SKM-1 treated with dmso at 0.1 percent for 144 hours (cell line): ENCODE results near the gene KIFC3.
"Not testable (repeated sequence)": the region's sequence is repeated elsewhere in the genome, so short reads cannot be mapped to it uniquely, and the experiment has no call there.

Source experiments
- DNase-seq: peaks from one replicate; lab custom pipeline; 2025; ENCODE audit not compliant: unreplicated experiment; lab: John Stamatoyannopoulos, UW

The KIFC3 gene

DNA sequence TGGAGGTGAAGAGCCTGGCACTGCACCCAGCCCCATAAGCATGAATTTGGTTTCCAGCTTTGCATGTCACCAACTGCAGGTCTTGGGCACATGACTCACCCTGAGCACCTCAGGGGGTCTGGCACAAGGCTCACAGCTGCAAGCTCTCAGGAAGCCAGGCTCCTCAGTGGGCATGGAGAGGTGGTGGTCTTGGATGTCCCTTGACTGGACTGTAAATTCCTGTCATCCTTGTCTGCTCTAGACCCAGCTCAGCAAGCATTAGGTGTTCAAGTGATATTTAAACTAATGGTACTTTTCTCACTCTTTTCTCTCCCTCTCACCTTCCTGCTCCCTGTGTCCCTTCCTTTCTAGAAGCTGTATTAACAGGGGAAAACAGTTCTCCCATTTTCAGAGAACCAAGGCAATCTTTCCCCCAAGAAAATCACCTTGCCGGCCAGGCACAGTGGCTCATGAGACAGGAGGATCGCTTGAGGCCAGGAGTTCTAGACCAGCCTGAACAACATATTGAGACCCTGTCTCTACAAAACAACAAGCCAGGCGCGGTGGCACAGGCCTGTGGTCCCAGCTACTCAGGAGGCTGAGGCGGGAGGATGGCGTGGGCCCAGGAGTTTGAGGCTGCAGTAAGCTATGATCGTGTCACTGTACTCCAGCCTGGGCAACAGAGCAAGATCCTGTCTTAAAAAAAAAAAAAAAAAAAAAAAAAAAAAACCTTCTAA is 5.1 kb upstream of the KIFC3 start:
- DNase-seq: no peak

DNA sequence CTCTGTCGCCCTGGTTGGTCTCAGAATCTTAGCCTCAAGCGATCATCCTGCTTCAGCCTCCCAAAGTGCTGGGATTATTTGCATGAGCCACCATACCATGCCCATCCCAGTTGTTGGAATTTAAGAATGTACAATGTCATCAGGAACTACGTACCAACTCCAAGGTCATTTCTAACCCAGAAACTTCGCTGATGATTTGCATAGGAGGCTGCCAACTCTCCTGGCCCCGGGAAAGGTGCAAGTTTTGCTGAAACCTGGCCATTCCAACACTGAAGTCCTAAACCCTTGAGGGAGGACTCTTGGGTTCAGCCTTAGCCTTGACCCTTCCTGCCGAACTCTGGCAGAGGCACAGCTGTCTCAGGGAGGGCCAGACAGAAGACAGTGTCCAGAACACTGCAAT is 2.9 kb upstream of the KIFC3 start:
- no peak for DNase-seq

DNA sequence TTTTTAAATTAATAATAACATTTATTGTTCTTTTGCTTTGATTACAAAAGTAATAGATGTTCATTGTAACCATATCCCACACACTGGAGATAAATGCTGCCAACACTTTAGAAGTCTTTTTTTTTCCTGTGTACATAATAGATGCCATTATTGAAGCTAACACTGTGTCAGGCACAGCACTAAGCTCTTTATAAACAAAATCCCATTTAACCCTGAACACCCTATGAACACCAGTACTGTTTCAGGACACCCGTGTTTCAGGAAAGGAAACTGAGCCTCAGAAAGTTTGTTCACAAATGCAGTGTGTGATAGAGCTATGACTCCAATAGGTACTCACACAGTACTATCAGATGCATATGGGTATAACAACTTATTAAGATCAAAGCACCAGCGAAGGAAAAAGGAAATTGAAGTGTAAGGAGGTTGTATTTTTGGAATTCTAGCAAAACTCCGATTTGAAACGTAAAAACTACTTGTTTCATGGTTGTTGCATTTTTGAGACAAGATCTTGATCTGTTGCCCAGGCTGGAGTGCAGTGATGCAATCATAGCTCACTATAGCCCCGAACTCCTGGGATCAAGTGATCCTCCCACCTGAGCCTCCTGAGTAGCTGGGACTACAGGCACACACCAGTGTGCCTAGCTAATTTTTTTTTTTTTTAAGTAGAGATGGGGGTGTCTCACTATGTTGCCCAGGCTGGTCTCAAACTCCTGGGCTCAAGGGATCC is 2.0 kb upstream of the KIFC3 start:
- no peak for DNase-seq

DNA sequence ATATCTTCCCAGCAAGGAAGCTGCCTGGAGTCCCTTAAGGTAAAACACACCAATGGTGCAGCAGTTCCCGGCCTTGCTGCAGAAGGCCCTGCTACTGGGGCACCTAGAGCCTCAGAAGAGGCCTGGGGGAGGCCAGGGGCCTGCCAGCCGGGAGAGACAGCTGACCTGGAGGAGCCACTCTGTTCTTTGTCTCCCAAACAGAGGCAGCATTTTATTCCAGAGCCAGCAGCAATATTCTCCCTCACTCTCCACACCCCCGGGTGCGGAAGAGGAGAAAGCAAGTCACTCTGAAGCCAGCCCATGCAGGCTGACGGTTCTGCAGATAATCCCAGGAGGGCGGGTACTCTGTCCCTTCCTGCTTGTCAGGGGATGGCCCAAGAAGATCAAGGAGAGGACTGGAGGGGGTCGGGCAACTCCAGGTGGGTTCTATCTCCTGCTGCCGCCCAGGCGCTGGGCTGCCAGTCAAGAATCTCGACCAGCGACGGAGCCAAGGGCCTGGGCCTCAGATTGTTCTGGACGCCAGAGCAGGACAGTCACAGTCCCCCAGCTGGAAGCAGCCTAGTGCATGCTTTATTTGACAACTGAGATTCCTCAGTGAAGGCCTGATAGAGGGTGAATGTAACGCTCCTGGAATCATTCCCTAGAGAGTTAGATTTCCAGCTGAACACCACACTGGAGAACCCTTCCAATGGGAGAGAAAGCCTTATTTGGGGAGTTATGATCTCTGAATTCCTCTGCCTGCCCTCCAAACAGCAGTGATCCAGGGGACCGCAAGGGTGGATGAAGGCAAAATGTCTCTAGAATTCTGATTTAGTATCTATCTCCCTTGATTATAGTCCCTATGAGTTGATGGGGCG is 1.1 kb upstream of the KIFC3 start:
- no peak for DNase-seq

DNA sequence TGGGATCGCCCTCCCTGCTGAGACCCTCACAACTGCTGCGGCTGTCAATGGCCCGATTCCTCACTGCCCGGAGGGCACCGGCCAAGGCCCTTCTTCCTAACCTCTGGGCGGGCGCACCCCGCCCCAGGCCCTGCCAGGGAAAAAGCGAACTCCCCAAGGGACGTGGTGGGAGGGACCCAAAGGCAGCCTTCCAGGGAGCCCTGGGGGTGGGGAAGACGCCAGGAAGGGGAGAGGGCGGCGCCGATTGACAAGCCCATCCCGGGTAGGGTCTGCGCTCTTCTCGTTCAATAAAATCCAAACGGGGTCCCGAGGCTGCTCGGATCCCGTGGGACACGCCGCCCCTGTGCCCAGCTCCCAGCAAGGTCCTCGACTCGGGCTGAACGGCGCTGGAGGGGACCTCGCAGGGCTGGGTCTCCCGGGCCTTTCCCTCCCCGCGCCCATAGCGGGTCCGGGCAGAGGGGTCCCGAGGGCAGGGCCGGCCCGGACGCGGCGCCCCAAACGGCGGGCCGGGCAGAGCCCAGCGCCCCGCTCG is 416 bp downstream of the KIFC3 start:
- no peak for DNase-seq

DNA sequence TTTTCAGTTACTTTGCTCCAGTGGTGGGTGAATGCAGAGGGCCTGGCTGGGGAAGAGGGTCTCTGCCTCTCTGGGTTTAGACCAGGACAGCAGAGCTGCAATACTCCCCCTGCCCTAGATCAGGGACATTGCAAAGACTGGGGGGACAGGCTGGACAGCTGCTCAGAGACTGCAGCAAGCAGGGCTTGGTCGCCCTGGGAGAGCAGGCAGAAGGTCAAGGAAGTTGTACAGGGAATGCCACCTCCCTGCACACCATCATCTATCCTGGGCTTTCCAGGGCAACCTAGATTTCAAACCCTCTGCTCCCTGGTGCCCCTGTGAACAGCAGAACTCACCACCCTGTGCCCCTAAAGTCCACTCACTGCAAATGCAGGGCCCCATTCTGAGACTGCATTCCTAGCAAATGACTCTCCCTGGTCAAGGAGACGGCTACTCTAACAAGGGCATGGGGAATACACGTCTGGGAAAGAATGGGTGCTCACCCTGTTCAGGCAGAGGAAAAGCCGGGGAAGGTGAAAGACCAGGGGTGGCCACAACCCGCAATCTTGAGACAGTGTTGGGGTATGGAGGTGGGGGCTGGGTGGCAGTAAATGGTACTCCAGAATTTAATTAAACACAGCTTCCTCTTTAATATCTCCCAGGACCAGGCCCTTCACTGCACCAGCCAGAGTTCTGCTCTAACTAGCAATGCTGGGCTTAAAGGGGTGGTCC is 1.0 kb downstream of the KIFC3 start:
- peak; percentile 51 for DNase-seq

DNA sequence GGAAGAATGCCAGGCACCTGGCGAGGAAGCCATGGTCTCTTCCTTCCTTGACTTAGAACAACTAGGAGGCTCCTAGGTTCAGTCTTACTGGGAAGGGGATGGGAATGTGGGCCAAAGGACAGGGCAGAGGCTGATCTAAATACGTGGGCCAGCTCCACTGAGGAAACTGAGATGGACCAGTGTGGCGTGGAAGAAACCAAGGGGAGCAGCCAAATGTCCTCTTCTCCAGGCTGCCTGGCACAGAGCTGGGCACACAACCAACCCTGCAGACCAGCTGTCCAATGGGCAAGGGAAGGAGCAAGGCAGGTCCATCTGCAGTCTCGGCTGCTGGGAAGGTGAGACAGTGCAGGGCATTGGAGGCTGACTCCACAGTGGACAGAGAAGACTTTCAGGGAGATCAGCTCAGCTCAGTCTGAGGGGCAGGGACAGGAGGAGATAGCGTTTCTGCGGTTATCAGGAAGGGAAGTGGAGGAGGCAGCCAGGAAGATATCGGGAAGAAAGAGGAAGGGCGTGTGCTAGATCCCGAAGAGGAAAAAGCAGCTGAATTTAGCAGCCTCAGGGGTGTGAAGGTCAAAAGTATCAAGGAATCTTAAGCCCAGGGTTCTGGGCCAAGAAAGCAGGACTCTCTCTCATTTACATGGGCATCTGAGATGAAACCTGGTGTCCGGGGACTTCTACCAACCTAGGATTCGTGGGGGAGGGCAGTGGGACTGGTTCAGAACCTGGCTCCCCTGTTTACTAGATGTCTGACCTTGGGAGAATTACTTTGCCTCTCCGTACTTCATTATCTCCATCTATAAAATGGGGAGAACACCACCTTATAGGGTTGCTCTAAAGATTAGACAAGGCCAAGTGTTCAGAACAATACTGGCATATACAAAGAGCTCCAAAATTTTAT is 1.8 kb downstream of the KIFC3 start:
- no peak for DNase-seq

DNA sequence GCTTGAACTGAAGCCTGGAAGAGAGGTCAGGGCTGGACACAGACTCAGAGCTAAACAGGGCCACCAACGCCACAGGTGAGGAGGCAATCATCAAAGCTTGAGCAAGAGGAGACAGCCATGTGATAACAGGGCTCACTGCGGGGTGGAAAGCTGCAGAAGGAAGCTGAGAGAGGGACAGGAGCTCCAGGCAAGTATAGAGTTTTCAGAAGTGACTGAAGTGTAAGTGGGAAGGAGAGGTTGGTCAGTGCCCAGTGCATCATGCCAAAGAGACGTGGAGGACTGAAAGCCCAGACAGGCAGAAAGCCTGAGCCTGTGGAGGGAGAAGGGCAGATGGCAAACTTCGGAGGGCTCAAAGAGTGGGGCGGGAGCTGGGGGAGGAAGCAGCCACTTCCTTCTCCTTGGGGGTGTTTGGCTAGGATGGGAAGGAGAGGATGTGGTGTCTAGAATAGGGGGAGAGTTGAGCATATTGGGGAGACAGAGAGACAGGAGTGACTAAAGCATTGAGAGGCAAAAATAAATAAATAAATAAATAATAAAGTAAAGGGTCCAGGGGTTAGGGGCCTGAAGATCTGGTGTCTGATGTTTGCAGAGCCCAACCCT is 2.6 kb downstream of the KIFC3 start:
- DNase-seq: no peak

DNA sequence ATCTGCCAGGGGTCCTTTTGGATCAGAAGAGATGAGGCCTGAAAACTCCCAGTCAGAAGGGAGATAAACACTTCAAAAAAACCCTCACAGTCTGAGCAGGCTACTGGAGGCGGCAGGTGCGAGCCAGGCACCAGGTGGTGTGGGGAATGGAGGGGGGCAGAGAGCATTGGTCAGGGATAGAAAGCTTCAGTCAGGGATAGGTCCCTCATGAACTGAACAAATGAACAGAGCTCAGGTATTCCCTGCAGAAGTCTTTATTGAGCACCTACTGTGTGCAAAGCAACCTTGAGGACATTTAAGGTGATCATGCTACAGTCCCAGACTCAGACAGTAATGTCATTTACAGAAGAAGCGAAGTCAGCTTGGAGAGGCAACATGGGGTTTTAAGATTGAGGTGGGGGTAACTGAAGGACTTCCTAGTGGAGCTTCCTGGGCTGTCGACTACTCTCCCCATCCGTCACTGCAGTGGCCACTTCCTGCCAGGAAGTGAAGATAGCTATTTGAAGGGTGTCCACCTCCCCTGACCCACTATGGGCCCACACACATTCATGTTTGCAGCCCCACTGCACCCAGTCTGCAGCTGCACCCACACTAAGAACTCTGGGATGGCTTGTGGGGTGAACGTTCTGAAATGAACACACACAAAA is 3.2 kb downstream of the KIFC3 start:
- no peak for DNase-seq

DNA sequence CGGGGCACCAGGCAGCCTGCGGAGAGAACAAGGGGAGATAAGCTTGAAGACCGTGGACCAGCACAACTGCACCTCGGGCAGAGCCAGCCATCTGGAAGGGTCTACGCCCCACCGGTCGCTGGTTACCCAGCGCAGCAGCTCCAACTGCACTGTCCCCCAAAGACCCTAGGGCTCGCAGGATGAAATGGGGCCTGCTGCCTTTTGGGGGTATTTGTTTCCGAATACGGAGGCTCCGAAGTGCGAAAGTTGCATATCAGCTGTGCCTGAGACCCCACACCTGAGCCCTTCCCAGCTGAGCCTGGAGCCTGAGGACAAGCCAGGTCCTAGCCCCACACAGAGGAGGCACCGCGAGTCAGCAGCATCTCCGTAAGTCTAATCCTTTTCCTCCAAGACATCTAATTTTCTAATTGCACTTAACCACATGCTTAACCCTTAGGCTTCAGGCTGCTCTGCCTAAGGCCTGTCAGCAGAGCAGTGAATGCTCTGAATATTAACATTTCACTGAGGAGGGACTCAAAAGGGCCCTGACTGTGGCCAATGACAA is 4.0 kb downstream of the KIFC3 start:
- DNase-seq: no peak

DNA sequence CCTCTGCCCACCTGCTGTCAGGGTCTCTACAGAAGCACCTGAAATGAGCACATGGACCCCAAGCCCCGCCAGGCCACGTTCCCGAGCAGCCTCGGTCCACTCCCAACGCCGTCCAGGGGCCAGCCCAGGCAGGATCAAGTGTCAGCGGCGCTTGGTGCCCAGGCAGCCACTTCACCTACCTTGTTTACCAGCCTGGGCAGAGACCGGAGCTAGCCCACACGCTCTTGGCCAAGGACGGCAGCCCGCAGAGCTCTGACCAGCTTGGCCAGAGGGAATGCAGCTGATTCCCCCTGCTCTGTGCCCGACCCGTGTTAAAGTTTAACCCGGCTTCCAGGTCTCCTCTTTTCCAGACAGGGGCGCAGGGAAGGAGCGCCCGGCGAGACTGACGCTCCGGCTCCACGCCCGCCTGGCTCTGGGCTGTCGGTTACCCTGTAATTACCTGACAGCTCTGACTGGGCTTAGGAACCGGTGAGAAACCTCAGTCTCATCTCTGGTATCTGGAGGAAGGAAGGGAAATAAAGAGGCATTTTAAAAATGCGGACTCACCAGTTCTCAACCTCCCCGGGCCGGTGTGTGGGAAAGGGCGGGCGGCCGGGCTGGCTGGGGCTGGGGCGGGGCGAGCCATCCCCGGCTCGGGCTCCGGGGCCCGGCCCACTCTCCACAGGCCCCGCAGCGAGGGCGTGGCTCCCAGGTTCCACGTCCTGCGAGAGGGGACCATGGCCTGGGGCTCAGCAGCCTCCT is 4.6 kb downstream of the KIFC3 start:
- no peak for DNase-seq

DNA sequence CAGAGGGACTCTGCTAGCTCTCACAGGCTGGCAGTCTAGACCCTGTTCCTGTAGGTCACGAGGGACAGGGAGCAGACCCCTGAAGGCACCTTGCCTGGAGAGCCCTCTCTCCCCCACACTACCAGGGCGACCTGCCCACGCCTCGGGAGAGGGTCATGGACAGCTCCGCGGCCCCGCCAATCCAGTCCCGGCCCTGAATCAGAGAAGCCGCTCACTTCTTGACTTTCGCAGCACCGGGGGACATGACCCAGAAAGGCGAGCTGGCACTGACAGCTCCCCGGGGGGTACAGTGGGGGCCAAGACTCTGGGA is 5.1 kb downstream of the KIFC3 start:
- no peak for DNase-seq

DNA sequence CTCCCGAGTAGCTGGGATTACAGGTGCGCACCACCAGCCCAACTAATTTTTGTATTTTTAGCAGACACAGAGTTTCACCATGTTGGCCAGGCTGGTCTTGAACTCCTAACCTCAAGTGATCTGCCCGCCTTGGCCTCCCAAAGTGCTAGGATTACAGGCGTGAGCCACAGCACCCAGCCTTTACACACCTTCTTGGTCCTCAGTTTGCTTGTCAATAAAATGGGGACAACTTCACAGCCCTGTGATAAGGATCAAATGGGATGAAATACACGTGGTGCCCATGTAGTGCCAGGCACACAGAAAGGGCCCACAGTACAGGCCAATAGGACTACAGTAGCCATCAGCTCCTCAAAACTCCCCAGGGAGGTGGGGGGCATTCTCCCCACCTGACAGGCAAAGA is 6.3 kb downstream of the KIFC3 start:
- DNase-seq: not testable (repeated sequence)

DNA sequence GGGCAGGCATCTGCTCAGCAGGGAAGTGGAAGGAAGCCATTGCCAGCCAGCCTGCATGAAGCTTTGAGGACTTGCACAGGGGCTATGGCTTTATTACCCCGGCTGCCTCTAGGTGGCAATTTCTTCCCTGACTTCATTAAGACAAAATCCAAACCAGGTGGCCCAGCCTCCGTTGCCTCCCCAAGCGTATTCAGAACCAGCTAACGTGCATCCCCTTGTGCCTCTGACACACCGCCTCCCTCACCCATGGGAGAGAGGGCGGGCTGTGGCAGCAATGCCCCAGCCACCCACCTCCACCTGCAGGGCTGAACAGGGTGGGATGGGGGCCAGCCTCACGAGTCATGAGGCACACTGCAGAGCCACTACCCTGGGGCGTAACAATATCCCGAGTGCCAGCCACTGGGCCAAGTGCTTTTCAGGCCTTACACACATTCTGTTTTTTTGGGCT is 6.8 kb downstream of the KIFC3 start:
- DNase-seq: peak; percentile 39

DNA sequence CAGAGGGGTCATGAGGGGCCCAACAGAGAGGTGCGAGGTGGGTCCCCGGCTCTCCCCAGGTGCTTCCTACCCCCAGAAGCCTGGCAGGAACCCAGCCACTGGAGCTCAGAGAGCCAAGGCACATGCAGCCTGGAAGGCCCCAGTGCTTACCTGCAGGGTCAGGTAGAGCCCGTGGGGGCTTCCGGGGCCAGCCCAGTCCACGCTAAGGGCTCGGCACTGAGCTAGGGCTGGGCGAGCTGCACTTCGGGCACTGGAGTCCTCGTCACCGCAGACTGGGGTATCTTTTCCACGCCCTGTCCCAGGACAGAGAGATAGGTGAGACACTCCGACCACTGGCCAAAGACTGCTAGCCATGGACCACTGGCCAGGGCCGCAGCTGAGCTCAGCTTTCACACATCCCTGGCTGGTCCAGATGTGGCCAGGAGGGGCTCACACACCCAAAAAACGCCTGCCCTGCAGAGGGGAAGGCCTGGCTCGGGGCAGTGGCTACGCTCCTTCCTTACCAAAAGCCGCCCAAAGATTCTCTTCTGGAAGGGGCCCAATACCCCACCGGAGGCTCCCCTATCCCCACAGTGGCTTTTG is 7.4 kb downstream of the KIFC3 start:
- DNase-seq: no peak

DNA sequence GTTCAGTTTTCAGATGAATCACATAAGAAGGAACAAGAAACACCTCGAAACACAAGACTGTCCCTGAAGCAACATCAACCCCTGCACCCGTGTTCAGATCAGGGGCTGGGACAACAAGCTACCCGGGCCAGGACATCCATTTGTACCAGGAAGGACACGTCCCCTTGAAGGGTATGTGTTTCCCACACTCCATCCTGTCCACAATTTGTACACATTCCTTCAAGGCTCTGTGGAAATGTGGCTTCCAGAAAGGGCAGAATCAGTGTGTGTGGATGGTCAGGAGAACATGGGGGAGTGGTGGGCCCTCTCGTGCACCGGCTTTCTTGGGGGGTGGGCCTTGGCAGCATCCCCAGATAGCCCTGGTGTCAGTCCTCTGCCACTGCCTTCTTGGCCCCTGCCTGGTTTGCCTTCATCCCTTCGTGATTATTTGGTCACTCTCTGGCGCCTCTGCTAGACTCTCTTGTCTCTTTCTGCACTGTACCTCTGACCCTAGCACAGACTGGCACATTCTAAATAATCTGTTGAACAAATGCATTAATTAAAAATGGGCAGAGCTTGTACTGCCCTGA is 10.3 kb downstream of the KIFC3 start:
- DNase-seq: no peak

DNA sequence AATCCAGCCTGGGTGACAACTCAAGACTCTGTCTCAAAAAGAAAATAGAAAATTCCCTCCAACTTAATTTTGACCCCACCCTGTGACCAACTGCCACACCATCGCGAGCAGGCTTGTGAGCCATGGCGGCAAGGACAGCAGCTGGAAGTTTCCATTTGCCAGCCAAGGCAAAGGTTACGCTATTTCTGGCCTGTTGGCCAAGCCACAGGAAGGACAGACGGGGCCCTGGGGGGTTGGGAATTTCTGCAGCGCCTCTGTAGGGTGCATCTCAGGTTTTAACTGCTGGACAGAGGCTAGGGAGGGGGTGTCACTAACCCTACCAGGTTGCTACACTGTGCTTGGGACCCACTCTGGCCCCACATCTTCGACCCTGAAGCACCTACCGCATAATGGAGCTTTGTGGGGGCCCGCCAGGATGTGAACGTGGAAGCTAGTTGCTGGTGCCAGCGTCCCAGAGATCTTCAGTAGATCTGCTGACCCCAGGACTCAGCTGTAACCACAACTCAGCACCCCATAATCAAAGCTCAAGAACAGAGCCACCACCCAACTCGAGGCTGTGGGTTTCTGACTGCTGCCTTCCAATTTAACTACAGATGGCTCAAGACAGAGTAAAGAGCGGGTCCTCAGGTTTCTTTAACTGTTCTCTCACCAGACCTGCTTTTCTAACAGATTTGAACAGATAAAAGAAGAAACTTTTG is 10.9 kb downstream of the KIFC3 start:
- no peak for DNase-seq
